Endothelial cell of umbilical vein (primary cell): Measurements from ENCODE around the gene SIAH3.

ENCODE experiments used
- MAX ChIP-seq: IDR thresholded peaks from 2 replicates; pipeline ENCODE4 v1.6.1; 2011; ENCODE audit not compliant: insufficient read depth, insufficient read length
- TF ChIP-seq, protein P1 (sequence below), 2 donors: IDR thresholded peaks; 1 replicate in 1 of 2; 2 replicates in 1 of 2; pipeline ENCODE4 v1.5.1; 2011; ENCODE audit warnings: low read length in 2 of 2, mild to moderate bottlenecking in 2 of 2, moderate library complexity in 2 of 2, control low read depth in 1 of 2, inconsistent platforms in 1 of 2, low read depth in 1 of 2; ENCODE audit not compliant: insufficient read depth in 1 of 2; ENCODE audit errors: extremely low read depth in 1 of 2

- TF ChIP-seq, protein P1, sequence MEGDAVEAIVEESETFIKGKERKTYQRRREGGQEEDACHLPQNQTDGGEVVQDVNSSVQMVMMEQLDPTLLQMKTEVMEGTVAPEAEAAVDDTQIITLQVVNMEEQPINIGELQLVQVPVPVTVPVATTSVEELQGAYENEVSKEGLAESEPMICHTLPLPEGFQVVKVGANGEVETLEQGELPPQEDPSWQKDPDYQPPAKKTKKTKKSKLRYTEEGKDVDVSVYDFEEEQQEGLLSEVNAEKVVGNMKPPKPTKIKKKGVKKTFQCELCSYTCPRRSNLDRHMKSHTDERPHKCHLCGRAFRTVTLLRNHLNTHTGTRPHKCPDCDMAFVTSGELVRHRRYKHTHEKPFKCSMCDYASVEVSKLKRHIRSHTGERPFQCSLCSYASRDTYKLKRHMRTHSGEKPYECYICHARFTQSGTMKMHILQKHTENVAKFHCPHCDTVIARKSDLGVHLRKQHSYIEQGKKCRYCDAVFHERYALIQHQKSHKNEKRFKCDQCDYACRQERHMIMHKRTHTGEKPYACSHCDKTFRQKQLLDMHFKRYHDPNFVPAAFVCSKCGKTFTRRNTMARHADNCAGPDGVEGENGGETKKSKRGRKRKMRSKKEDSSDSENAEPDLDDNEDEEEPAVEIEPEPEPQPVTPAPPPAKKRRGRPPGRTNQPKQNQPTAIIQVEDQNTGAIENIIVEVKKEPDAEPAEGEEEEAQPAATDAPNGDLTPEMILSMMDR (IDR thresholded peaks at IDR 0.05; ENCODE audit: extremely low read depth in 1 of 2, insufficient read depth in 1 of 2, low read depth in 1 of 2, low read length in 2 of 2) = no peak
- TF ChIP-seq MAX = no peak
Observed at GRCh38 chr13:45876781-45877180, 25.2 kb upstream of the SIAH3 start.
